ENCODE data around the gene ZSCAN23.

DNA sequence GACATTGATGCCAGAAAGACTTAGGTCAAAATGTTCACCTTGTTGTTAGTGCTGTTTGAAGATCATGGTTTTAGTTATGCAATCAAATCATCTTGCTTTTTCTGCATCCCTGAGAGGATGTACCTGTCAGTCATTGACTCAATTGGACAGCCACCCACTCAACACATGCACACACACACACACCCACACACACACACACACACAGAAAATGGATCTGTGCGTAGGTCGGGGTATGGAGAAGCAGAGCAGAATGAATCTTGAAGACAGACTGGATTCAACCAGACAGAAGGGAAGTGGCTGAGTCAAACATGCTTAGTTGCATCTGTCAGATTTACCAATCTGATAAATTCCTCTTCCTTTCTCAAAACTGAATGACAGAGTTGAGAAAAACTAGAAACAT, 19.1 kb upstream of the ZSCAN23 start:
- TF ChIP-seq CTCF (conservative IDR thresholded peaks at IDR 0.05 in 1 of 2, IDR thresholded peaks at IDR 0.05 in 1 of 2; ENCODE audit: low read depth in 1 of 2, low read length in 2 of 2) (no peak), EZH2 (IDR thresholded peaks at IDR 0.05; ENCODE audit: low read length, missing control alignments) (no peak)
